Activated naive CD8-positive, alpha-beta T cell (primary cell): ENCODE measurements around the gene CD69.
"Not testable (repeated sequence)": the region's sequence is repeated elsewhere in the genome, so short reads cannot be mapped to it uniquely, and the experiment has no call there.

Source experiments
- H3K27ac Mint-ChIP-seq: one replicate; pipeline ENCODE4 v1.8.0; 2021; ENCODE audit warnings: mixed read lengths
- H3K27me3 Mint-ChIP-seq: one replicate; pipeline ENCODE4 v1.8.0; 2021; ENCODE audit warnings: mixed read lengths
- H3K36me3 Mint-ChIP-seq: one replicate; pipeline ENCODE4 v1.8.0; 2021; ENCODE audit warnings: mixed read lengths
- H3K4me1 Mint-ChIP-seq: one replicate; pipeline ENCODE4 v1.8.0; 2021; ENCODE audit warnings: low read depth, mixed read lengths
- H3K4me3 Mint-ChIP-seq: one replicate; pipeline ENCODE4 v1.8.0; 2021; ENCODE audit warnings: mild to moderate bottlenecking, mixed read lengths
- H3K9me3 Mint-ChIP-seq: one replicate; pipeline ENCODE4 v1.8.0; 2021; ENCODE audit warnings: low read depth, mixed read lengths

The CD69 gene

GRCh38 chr12:9704561-9704960 is 56.1 kb downstream of the CD69 start:
- peaks cover 11% of the 10 kb centered on the region for H3K36me3 Mint-ChIP-seq
- H3K27ac Mint-ChIP-seq: peak overlapping the region; percentile 78
- not testable (repeated sequence) for H3K4me3 Mint-ChIP-seq, H3K27me3 Mint-ChIP-seq
- H3K4me1 Mint-ChIP-seq: peaks cover 84% of the 10 kb centered on the region
- peaks cover 15% of the 10 kb centered on the region for H3K9me3 Mint-ChIP-seq
